ENCODE data around the gene PIK3AP1. TPM values are rescaled to one million over a fixed set of nuclear protein-coding genes. Genes with fewer than 3 reads are reported as not detected.

The PIK3AP1 gene
- total and polyA plus RNA-seq, 10 donors = 59.8 to 256 (median 183) TPM

DNA sequence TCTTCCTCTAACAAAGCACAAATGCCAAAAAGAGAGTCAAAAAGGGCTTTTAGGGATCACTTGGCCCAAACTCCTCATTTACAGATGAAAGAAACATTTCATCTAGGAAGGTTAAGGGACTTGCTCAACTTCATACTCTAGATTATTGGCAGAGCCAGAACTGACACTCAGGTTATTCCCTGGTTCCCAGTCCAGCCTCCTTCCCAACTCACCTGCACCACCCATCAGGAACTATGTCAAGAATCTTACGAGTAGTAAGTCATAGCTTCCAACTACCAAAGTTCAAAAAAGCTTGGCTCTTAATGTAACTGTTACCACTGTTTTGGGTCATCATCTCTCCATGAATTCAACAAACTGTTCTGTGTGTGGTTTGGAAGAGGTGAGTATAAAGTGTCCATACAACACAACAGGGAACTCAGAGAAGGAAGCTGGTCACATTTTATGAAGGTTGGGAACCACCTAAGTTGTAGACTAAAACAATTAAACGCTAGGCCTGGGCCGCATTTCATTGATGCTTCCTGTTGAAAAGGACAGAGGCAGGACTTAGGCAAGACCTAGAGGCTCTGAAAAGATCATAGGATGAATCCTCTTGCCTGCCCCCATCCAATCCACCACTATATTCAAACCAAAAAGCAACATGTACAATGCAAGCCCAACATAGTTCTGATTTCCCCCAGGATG is 9.1 kb downstream of the PIK3AP1 start:
- WGBS, 5 donors = 61 to 78% (median 64%) methylated on average over 3 of the region's 3 CpGs
- intact Hi-C loops (cut with DNase I; ENCODE audit: low total_unique reads) = no loop called here
- Histone ChIP-seq H3K4me1 (peaks cover 37 to 100% (median 76%) of the 10 kb centered on the region in 6 donors), H3K27me3 (replicated peaks in 1 of 7) (no peaks in the 10 kb centered on the region), H3K27ac (peak overlapping the region in 6 of 8 donors; percentile 1 to 90 (median 61)), H3K4me3 (no peak overlapping the region), H3K9me3 (no peaks in the 10 kb centered on the region), H3K36me3 (peaks cover 0 to 73% (median 16%) of the 10 kb centered on the region in 6 donors)
- DNase-seq = no peak
- TF ChIP-seq POLR2A (IDR thresholded peaks at IDR 0.05) (no peak), POLR2AphosphoS5 (IDR thresholded peaks at IDR 0.05) (no peak)
- TF ChIP-seq, protein P1, sequence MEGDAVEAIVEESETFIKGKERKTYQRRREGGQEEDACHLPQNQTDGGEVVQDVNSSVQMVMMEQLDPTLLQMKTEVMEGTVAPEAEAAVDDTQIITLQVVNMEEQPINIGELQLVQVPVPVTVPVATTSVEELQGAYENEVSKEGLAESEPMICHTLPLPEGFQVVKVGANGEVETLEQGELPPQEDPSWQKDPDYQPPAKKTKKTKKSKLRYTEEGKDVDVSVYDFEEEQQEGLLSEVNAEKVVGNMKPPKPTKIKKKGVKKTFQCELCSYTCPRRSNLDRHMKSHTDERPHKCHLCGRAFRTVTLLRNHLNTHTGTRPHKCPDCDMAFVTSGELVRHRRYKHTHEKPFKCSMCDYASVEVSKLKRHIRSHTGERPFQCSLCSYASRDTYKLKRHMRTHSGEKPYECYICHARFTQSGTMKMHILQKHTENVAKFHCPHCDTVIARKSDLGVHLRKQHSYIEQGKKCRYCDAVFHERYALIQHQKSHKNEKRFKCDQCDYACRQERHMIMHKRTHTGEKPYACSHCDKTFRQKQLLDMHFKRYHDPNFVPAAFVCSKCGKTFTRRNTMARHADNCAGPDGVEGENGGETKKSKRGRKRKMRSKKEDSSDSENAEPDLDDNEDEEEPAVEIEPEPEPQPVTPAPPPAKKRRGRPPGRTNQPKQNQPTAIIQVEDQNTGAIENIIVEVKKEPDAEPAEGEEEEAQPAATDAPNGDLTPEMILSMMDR (IDR thresholded peaks at IDR 0.05 in 8 of 11, conservative IDR thresholded peaks at IDR 0.05 in 3 of 11) = no peak

DNA sequence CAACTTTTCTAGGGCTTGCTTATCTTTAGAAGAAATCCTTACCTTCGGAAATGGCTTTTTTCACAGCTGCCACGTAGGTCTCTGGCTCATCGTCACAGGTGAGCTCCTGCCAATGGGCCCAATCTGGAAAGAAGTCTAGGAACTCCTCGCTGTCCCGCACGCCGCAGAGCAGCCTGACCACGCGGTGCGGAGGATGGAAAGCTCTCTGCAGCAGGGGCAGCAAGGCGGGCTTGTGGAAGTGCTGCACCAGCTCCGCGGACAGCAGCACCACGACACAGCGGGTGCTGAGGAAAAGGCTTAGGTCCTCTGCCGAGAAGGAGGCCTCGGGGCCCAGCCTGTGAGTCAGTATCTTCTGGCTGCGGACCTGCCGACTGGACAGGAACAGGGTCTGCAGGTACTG is 10.8 kb downstream of the PIK3AP1 start:
- intact Hi-C loops (cut with DNase I; ENCODE audit: low total_unique reads) = no loop called here
- Histone ChIP-seq H3K36me3 (peaks cover 0 to 68% (median 16%) of the 10 kb centered on the region in 6 donors), H3K4me1 (peaks cover 34 to 100% (median 78%) of the 10 kb centered on the region in 6 donors), H3K27me3 (replicated peaks in 1 of 7) (no peaks in the 10 kb centered on the region), H3K9me3 (no peaks in the 10 kb centered on the region), H3K27ac (peak overlapping the region in 7 of 8 donors; percentile 64 to 90 (median 88)), H3K4me3 (no peak overlapping the region)
- WGBS, 5 donors = 88 to 96% (median 93%) methylated on average over 5 to 19 of the region's 19 CpGs
- peak in 1 of 3 donors; percentile 66 for TF ChIP-seq POLR2AphosphoS5 (IDR thresholded peaks at IDR 0.05)
- TF ChIP-seq, protein P1 (IDR thresholded peaks at IDR 0.05 in 8 of 11, conservative IDR thresholded peaks at IDR 0.05 in 3 of 11) = no peak
- no peak for TF ChIP-seq POLR2A (IDR thresholded peaks at IDR 0.05)
- no peak for DNase-seq

DNA sequence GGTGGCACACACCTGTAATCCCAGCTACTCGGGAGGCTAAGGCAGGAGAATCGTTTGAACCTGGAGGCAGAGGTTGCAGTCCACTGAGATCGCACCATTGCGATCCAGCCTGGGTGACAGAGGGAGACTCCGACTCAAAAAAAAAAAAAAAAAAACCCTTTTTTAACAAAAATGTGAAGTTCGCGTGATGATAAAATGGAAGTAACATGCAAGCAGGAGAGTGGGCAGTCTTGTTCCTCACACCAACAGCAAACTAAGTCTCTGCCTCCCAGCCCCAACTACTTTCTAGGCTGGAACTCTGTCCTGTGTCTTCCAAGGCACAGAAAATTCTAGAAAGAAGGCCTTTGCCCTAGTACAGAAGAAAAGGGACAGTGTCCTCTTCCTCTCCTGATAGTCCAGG is 11.3 kb downstream of the PIK3AP1 start:
- TF ChIP-seq, protein P1 (IDR thresholded peaks at IDR 0.05 in 8 of 11, conservative IDR thresholded peaks at IDR 0.05 in 3 of 11) = no peak
- TF ChIP-seq POLR2A (IDR thresholded peaks at IDR 0.05) = no peak
- TF ChIP-seq POLR2AphosphoS5 (IDR thresholded peaks at IDR 0.05) = no peak
- Histone ChIP-seq H3K27ac (peak overlapping the region; percentile 57 to 90 (median 86)), H3K9me3 (no peaks in the 10 kb centered on the region), H3K4me1 (peaks cover 30 to 100% (median 80%) of the 10 kb centered on the region in 6 donors), H3K4me3 (peak overlapping the region in 1 of 8 donors; percentile 3), H3K27me3 (replicated peaks in 1 of 7) (no peaks in the 10 kb centered on the region), H3K36me3 (peaks cover 0 to 68% (median 16%) of the 10 kb centered on the region in 6 donors)
- DNase-seq = no peak
- intact Hi-C loops (cut with DNase I; ENCODE audit: low total_unique reads) = no loop called here
- WGBS, 5 donors = 86 to 93% (median 88%) methylated on average over 7 of the region's 7 CpGs

DNA sequence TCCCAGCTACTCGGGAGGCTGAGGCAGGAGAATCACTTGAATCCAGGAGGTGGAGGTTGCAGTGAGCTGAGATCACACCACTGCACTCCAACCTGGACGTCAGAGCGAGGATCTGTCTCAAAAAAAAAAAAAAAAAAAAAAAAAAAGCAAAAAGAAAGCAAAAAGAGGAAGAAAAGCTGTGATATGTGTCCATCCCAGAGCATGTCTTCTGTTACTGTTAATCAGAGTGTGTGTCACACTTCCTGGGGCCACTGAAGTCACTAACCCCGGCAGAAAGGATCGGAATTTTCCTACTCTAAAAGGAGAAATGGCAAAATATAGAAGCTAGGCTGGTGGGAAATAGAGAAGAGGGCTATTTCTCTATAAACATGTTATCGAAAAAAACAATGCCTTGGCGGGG is 11.9 kb downstream of the PIK3AP1 start:
- intact Hi-C loops (cut with DNase I; ENCODE audit: low total_unique reads) = no loop called here
- WGBS, 5 donors = 40 to 62% (median 43%) methylated on average over 7 of the region's 7 CpGs
- Histone ChIP-seq H3K4me3 (peak overlapping the region in 1 of 8 donors; percentile 11), H3K36me3 (peaks cover 0 to 71% (median 16%) of the 10 kb centered on the region in 6 donors), H3K4me1 (peaks cover 30 to 100% (median 82%) of the 10 kb centered on the region in 6 donors), H3K9me3 (no peaks in the 10 kb centered on the region), H3K27me3 (replicated peaks in 1 of 7) (no peaks in the 10 kb centered on the region), H3K27ac (peak overlapping the region; percentile 57 to 90 (median 86))
- TF ChIP-seq, protein P1 (IDR thresholded peaks at IDR 0.05 in 8 of 11, conservative IDR thresholded peaks at IDR 0.05 in 3 of 11) = peak in 1 of 11 experiments; percentile 8
- TF ChIP-seq POLR2AphosphoS5 (IDR thresholded peaks at IDR 0.05) (peak in 1 of 3 donors; percentile 56), POLR2A (IDR thresholded peaks at IDR 0.05) (no peak)
- no peak for DNase-seq
